HG02885 (cell line): ENCODE measurements around the gene ZP3.
"Not testable (repeated sequence)": the region's sequence is repeated elsewhere in the genome, so short reads cannot be mapped to it uniquely, and the experiment has no call there.

Experiments used
- ATAC-seq: cut with Tn5 transposase; IDR thresholded peaks from one replicate; pipeline ENCODE4 v1.9.1; 2021; ENCODE audit warnings: mild to moderate bottlenecking; ENCODE audit not compliant: unreplicated experiment, poor library complexity

ZP3 gene

GRCh38 chr7:76403780-76404494 is 20.8 kb upstream of the ZP3 start:
- ATAC-seq = no peak

- ATAC-seq = no peak
These were observed 19.0 kb upstream of the ZP3 start for GRCh38 chr7:76405738-76406137.

- ATAC-seq = no peak
These were observed 17.0 kb upstream of the ZP3 start for GRCh38 chr7:76407718-76408117.

GRCh38 chr7:76408121-76408560 is 16.6 kb upstream of the ZP3 start:
- ATAC-seq = no peak

- ATAC-seq = no peak
These were observed 15.2 kb upstream of the ZP3 start, which contains the start of gene SSC4D for GRCh38 chr7:76409537-76409936. Gene SSC4D (minus strand): TSS chr7:76409697. CDS start chr7:76404439, 5,258 bp downstream.

- ATAC-seq = no peak
These were observed 13.1 kb upstream of the ZP3 start for GRCh38 chr7:76411626-76412025.

GRCh38 chr7:76412249-76412648 is 12.5 kb upstream of the ZP3 start:
- ATAC-seq = no peak

GRCh38 chr7:76417654-76418310 is 7.0 kb upstream of the ZP3 start:
- ATAC-seq = not testable (repeated sequence)

- not testable (repeated sequence) for ATAC-seq
These were observed 3.7 kb upstream of the ZP3 start for GRCh38 chr7:76421097-76421496.

GRCh38 chr7:76423666-76424412 is 911 bp upstream of the ZP3 start:
- ATAC-seq = no peak

GRCh38 chr7:76425156-76425555 is 406 bp downstream of the ZP3 start:
- peak; percentile 4 for ATAC-seq

GRCh38 chr7:76425558-76425957 is 808 bp downstream of the ZP3 start:
- ATAC-seq = not testable (repeated sequence)

GRCh38 chr7:76426246-76426645 is 1.5 kb downstream of the ZP3 start:
- no peak for ATAC-seq

- ATAC-seq = no peak
These were observed 2.9 kb downstream of the ZP3 start for GRCh38 chr7:76427635-76428034.

GRCh38 chr7:76428149-76428823 is 3.5 kb downstream of the ZP3 start:
- no peak for ATAC-seq

- ATAC-seq = no peak
These were observed 4.4 kb downstream of the ZP3 start for GRCh38 chr7:76428868-76429805.

GRCh38 chr7:76430211-76430610 is 5.5 kb downstream of the ZP3 start:
- no peak for ATAC-seq

GRCh38 chr7:76430836-76431235 is 6.1 kb downstream of the ZP3 start:
- ATAC-seq = no peak

GRCh38 chr7:76437873-76438272 is 13.1 kb downstream of the ZP3 start:
- peak; percentile 65 for ATAC-seq
